HG03108 (cell line): ENCODE results near the gene DNMBP.
"Not testable (repeated sequence)": the region's sequence is repeated elsewhere in the genome, so short reads cannot be mapped to it uniquely, and the experiment has no call there.

Experiments
- ATAC-seq: cut with Tn5 transposase; IDR thresholded peaks from one replicate; pipeline ENCODE4 v1.9.1; 2021; ENCODE audit warnings: moderate library complexity; ENCODE audit not compliant: unreplicated experiment

DNMBP gene

GRCh38 chr10:100014071-100014762 is 4.5 kb upstream of the DNMBP start:
- peak; percentile 74 for ATAC-seq

- no peak for ATAC-seq
These were observed 3.9 kb upstream of the DNMBP start for GRCh38 chr10:100013621-100014020.

- not testable (repeated sequence) for ATAC-seq
These were observed 2.2 kb upstream of the DNMBP start for GRCh38 chr10:100011906-100012305.

- peak; percentile 43 for ATAC-seq
These were observed 409 bp downstream of the DNMBP start for GRCh38 chr10:100009283-100009792.

DNA sequence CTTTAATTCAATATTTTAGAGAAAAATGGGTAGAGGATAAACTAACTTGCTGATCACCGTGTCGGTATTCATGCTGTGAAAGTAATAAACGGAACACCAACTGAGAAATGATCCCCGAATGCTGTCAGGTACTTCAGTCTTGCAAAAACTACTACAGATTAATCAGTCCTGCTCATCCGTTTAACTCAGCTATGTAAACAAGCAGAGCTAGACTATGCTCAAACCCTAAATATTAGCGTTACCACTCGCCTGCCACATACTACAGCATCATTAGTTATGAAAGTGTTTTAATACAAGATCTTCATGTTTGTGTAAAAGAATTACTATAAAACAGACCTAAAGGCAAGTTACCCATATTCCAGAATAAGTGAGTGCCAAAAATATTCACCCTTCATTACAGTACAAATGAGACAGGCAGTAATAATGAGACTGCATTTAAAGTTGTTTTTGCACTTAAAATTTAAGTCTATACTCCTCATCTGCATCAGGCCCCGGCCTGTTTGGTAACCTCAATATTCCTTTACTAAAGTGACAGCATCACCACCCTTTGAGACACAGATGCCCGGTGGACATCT is 952 bp downstream of the DNMBP start:
- ATAC-seq, result no peak

- ATAC-seq, result no peak
These were observed 1.6 kb downstream of the DNMBP start for GRCh38 chr10:100008142-100008522.

DNA sequence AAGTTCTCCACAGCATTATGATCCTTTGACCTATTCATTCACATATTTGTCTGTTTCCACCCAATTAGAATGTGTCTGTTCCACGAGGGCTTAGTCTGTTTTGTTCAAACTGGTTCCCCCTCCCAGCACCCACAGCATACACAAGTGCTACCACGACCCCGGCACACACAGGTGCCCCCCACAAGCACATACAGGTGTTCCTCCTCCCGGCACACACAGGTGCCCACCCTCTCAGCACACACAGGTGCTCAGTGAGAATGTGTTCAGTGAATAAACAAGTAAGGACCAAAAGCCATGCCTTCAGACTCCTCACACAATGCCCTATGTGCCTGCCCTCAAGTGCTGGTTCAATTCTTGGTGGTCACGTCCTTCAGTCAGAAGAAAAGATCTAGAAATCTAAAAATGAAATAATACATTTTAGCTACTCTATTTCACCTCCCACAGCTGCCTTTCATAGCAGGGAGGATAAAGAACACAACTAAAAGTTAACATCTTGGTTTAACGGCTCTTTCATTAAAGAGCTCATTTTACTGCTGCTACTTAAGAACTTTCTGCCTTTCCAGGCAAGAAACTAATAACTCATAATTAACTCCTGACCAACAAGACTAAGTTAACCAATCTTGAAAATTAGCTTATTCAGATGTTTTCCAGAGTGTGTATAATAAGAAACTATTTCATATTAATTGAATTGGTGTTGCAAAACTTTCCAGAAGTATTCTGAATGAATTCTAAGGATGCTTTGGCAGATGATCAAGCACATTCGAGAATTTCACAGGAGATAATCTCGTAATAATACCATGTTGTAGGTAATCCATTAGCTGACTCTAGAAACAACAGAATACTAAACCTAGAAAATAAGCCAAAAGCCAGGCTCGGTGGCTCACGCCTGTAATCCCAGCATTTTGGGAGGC is 2.3 kb downstream of the DNMBP start:
- ATAC-seq, result no peak

DNA sequence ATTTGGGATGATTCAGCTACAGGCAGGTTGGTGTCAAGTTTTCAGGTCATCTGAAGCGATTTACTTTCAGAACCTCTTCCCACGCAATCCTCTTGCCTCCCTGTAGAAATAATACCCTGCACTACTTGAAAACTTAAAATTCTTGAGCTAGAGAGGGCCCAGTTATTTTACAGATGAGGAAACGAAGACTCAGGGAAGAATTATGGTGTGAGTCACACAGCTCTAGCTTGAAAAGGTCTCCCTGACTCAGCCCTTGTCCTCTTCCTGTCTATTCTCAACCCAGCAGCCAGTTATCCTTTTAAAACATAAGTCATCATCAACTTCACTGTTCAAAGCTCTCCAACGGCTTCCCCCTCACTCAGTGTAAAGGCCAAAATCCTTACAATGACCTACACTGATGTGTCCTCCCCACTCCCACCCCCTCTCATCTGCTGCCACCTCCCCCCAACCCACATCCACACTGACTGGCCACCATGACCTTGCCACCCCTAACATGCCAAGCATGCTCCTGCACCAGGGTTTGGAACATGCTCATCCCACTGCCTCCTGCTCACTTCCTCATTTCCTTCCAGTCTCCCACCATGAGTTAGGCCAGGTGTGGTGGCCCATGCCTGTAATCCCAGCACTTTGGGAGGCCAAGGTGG is 3.4 kb downstream of the DNMBP start:
- ATAC-seq, result no peak

GRCh38 chr10:100004805-100005510 is 4.8 kb downstream of the DNMBP start:
- ATAC-seq, result no peak

DNA sequence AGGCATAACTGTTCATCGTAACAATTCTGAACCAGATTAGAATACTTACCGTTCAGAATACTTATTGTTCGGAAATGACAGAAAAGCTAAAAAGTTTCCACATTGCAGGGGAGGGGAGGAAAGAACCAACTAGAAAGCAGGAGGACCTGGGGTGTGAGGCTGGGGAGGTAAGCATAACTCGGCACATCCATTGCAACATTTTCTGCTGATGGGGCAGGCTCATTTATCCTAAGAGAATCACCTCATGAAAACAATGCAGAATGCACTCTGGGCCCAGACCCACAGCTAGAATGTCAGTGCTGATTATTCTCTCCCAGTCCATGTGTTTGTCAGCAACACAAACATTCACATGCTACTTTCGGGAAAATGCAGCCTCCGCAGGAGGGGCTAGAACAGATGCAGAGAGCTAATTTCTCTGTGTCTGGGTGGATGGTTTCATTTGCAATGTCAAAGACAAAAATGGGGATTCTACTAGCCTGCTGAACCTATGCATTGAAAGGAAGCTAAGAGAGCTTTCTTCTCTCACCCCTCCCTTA is 9.6 kb downstream of the DNMBP start:
- ATAC-seq, result no peak

GRCh38 chr10:99999319-100000108 is 10.2 kb downstream of the DNMBP start:
- ATAC-seq, result no peak

- ATAC-seq, result no peak
These were observed 10.9 kb downstream of the DNMBP start for GRCh38 chr10:99998889-99999288.

GRCh38 chr10:99996671-99997648 is 12.8 kb downstream of the DNMBP start:
- no peak for ATAC-seq

DNA sequence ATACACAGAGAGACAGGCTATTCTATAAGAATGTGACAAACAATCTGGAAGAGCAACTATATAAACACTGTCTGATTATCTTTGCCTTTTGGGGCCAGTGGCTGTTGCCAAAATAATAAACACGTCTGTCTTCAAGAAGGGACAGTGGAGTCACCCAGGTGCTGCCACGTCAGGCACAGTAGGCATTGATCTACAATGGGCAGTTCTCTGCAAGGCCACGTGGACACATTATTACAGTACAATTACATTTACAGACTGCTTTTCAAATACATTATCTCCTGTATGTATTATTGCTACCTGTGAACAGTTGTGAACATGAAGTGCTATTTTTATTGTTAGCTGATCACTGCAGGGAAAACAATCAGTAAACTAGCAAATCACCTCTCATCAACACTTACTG is 14.0 kb downstream of the DNMBP start:
- ATAC-seq, result no peak

GRCh38 chr10:99995269-99995668 is 14.5 kb downstream of the DNMBP start:
- ATAC-seq, result no peak

DNA sequence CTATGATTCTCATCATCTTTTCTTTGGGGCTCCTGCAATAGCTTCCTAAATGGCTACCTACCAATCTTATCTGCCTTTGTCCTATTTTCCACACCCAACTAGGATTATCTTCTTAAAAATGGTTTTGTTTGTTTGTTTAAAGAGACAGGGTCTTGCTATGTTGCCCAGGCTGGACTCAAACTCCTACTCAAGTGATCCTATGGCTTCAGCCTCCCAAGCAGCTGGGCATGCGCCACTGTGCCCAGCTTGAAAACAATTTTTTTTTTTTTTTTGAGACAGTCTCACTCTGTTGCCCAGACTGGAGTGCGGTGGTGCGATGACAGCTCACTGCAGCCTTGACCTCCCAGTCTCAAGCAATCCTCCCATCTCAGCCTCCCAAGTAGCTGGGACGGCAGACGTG is 14.9 kb downstream of the DNMBP start:
- no peak for ATAC-seq

DNA sequence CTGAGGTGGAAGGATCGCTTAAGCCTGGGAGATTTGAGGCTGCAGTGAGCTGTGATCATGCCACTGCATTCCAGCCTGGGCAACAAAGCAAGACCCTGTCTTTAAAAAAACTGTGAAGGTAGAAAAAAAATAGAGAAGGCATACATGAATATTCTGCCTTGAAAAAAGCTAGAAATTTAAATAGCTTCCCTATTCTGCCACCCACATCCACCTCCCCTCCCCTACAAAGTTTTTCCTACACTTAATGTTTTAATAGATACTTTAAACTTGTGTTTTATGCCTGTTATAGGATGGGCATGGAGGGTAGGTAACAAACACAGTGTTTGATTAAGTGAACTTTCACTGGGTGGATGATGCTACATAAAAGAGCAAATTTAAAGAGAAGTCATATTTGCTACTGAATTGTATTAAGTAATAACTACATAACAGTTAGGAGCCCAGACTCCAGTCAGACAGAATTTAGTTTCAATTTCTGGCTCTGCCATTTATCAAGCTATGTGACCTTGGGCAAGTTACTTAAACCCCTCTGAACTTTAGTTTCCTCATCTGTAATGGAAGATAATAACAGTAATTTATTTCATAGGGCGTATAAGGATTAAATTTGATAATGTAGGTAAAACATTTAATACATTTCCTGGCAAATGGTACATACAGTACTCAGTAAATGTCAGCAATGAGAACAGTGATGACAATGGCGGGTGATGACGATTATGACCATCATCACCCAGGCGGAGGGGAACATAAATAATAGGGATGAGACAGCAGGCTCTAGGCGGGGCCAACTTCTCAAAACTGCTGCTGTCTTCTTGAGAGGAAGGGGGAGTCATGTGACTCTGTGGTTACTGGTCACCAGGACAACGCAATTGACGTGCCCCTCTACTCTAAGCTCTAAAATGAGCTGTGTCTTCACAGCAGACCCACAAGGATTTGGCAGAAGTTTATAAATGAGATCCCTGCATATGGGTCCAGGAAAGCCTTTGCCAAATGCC is 15.8 kb downstream of the DNMBP start:
- peak; percentile 86 for ATAC-seq
